Measurements from ENCODE around the gene SAFB2. TPM values are rescaled to one million over a fixed set of nuclear protein-coding genes. Genes with fewer than 3 reads are reported as not detected.
A peak's percentile ranks its signal among the peaks of the same experiment; 100 is the strongest.

Gene SAFB2
- total RNA-seq, 1 donor from 2014 or later: 48.2 TPM

DNA sequence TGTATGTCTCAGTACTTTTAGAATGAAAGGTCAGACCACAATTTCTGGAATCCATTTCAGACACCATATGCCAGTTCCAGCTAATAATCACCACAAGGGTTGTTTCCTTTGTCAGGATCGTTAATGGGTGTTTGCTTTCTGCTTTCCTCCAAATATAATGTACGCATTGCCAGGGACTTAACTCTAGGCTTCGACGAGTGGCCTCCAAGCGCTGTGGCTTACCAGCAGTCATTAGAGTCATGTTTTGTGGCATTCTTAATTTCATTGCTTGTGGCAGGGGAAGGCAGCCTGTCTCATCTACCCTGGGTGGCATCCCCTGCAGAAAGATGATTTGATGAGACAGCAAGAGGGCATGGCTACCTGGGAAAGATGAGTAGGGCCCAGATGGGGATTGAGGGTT is 22.8 kb upstream of the SAFB2 start:
- H3K4me1 Mint-ChIP-seq (ENCODE audit: low read depth): peaks cover 6% of the 10 kb centered on the region
- no peak overlapping the region for H3K4me3 Mint-ChIP-seq (ENCODE audit: unreplicated experiment)
- peaks cover 39% of the 10 kb centered on the region for H3K36me3 Mint-ChIP-seq (ENCODE audit: low read depth)
- TF ChIP-seq, protein P1, sequence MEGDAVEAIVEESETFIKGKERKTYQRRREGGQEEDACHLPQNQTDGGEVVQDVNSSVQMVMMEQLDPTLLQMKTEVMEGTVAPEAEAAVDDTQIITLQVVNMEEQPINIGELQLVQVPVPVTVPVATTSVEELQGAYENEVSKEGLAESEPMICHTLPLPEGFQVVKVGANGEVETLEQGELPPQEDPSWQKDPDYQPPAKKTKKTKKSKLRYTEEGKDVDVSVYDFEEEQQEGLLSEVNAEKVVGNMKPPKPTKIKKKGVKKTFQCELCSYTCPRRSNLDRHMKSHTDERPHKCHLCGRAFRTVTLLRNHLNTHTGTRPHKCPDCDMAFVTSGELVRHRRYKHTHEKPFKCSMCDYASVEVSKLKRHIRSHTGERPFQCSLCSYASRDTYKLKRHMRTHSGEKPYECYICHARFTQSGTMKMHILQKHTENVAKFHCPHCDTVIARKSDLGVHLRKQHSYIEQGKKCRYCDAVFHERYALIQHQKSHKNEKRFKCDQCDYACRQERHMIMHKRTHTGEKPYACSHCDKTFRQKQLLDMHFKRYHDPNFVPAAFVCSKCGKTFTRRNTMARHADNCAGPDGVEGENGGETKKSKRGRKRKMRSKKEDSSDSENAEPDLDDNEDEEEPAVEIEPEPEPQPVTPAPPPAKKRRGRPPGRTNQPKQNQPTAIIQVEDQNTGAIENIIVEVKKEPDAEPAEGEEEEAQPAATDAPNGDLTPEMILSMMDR (IDR thresholded peaks at IDR 0.05): no peak
- no peak for DNase-seq (ENCODE audit: low spot score)
- H3K27me3 Mint-ChIP-seq (ENCODE audit: low read depth): no peaks in the 10 kb centered on the region
- no peaks in the 10 kb centered on the region for H3K9me3 Mint-ChIP-seq (ENCODE audit: low read depth)
- H3K27ac Mint-ChIP-seq (ENCODE audit: unreplicated experiment): no peak overlapping the region

DNA sequence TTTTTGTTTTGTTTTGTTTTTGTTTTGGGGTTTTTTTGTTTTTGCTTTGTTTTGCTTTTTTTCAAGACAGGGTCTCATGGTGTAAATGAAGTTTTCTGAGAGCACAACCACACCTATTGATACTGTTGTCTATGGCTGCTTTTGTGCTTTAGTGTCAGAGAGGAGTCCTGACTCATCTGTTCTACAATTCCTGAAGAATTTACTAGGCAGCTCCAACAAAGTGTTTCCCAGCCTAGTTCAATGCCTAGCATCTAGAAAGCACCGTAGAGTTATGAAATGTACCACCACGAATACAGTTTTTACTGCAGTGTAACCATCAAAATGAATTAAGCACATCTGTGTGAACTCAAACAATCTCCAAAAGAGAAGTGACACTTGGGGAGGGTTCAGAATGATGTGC is 21.5 kb upstream of the SAFB2 start:
- Mint-ChIP-seq H3K27me3 (ENCODE audit: low read depth) (no peaks in the 10 kb centered on the region), H3K4me1 (ENCODE audit: low read depth) (peaks cover 6% of the 10 kb centered on the region), H3K4me3 (ENCODE audit: unreplicated experiment) (no peak overlapping the region), H3K9me3 (ENCODE audit: low read depth) (no peaks in the 10 kb centered on the region), H3K27ac (ENCODE audit: unreplicated experiment) (peak overlapping the region; percentile 59), H3K36me3 (ENCODE audit: low read depth) (peaks cover 31% of the 10 kb centered on the region)
- DNase-seq (ENCODE audit: low spot score): no peak
- TF ChIP-seq, protein P1 (IDR thresholded peaks at IDR 0.05): no peak

DNA sequence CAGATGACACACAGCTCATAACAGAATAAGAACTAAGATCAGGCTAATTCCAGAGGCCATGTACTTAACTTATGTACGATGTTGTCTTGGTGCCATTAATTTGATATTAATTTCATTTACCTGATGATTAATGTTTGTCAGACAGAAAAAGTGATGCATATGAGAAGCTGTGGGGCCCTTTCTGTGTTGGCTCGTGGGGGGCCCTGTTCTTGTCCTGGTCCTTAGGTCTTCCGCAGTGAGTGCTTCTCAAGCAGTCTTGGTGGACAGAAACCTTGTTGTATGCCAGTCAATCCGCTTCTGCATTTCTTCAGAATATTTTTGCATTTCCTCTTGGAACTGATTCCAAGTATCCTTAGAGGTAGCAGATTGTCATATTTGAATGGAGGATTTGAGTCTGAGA is 20.5 kb upstream of the SAFB2 start:
- peaks cover 6% of the 10 kb centered on the region for H3K4me1 Mint-ChIP-seq (ENCODE audit: low read depth)
- H3K27ac Mint-ChIP-seq (ENCODE audit: unreplicated experiment): no peak overlapping the region
- TF ChIP-seq, protein P1 (IDR thresholded peaks at IDR 0.05): no peak
- no peaks in the 10 kb centered on the region for H3K9me3 Mint-ChIP-seq (ENCODE audit: low read depth)
- DNase-seq (ENCODE audit: low spot score): no peak
- no peak overlapping the region for H3K4me3 Mint-ChIP-seq (ENCODE audit: unreplicated experiment)
- H3K36me3 Mint-ChIP-seq (ENCODE audit: low read depth): peaks cover 27% of the 10 kb centered on the region
- no peaks in the 10 kb centered on the region for H3K27me3 Mint-ChIP-seq (ENCODE audit: low read depth)

DNA sequence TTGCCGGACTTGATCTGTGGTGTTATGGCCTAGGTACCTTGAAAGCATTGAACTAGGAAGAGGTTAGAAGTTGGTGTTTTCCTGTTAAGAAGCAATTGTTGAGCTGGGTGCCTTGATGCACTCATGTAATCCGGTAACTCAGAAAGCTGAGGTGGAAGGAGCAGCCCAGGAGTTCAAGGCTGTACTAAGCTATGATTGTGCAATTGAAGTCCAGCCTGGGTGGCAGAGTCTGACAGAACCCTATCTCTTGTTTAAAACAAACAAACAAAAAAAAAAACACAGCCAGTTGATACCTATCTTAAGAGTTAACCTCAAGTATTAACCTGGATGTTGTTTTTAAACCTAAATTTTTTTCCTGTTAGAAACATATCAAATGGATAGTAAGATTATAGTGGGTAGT is 19.6 kb upstream of the SAFB2 start:
- no peak overlapping the region for H3K27ac Mint-ChIP-seq (ENCODE audit: unreplicated experiment)
- no peaks in the 10 kb centered on the region for H3K27me3 Mint-ChIP-seq (ENCODE audit: low read depth)
- H3K9me3 Mint-ChIP-seq (ENCODE audit: low read depth): no peaks in the 10 kb centered on the region
- H3K4me3 Mint-ChIP-seq (ENCODE audit: unreplicated experiment): no peak overlapping the region
- DNase-seq (ENCODE audit: low spot score): no peak
- peaks cover 13% of the 10 kb centered on the region for H3K4me1 Mint-ChIP-seq (ENCODE audit: low read depth)
- peaks cover 24% of the 10 kb centered on the region for H3K36me3 Mint-ChIP-seq (ENCODE audit: low read depth)
- TF ChIP-seq, protein P1 (IDR thresholded peaks at IDR 0.05): no peak

DNA sequence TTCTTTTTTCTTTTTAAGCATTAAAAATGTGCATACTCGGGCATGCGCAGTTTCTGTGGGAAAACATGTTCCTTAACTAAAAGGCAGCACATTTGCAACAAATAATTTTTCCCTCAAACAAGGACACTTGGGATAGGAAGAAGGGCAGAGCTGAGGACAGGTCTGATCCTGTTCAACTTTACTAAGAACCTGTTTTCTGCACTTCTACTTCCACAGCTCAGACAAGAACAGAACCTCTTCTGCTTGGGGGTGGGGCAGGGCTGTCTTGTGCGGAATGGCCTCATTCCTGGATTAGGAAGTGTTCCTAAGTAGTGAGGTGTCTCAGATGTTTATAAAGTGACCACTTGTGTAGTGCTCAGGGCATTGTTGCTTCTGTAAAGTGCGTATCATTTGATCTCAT is 18.6 kb upstream of the SAFB2 start:
- no peak for DNase-seq (ENCODE audit: low spot score)
- TF ChIP-seq, protein P1 (IDR thresholded peaks at IDR 0.05): no peak
- no peak overlapping the region for H3K4me3 Mint-ChIP-seq (ENCODE audit: unreplicated experiment)
- peaks cover 17% of the 10 kb centered on the region for H3K36me3 Mint-ChIP-seq (ENCODE audit: low read depth)
- peaks cover 13% of the 10 kb centered on the region for H3K4me1 Mint-ChIP-seq (ENCODE audit: low read depth)
- no peaks in the 10 kb centered on the region for H3K27me3 Mint-ChIP-seq (ENCODE audit: low read depth)
- H3K9me3 Mint-ChIP-seq (ENCODE audit: low read depth): no peaks in the 10 kb centered on the region
- no peak overlapping the region for H3K27ac Mint-ChIP-seq (ENCODE audit: unreplicated experiment)

Data from chondrocyte (in vitro differentiated cells).